ENCODE measurements around the gene CMIP. TPM values are rescaled to one million over a fixed set of nuclear protein-coding genes. Genes with fewer than 3 reads are reported as not detected.

Gene CMIP
- polyA plus RNA-seq, 1 experiment, result 4.9 TPM

DNA sequence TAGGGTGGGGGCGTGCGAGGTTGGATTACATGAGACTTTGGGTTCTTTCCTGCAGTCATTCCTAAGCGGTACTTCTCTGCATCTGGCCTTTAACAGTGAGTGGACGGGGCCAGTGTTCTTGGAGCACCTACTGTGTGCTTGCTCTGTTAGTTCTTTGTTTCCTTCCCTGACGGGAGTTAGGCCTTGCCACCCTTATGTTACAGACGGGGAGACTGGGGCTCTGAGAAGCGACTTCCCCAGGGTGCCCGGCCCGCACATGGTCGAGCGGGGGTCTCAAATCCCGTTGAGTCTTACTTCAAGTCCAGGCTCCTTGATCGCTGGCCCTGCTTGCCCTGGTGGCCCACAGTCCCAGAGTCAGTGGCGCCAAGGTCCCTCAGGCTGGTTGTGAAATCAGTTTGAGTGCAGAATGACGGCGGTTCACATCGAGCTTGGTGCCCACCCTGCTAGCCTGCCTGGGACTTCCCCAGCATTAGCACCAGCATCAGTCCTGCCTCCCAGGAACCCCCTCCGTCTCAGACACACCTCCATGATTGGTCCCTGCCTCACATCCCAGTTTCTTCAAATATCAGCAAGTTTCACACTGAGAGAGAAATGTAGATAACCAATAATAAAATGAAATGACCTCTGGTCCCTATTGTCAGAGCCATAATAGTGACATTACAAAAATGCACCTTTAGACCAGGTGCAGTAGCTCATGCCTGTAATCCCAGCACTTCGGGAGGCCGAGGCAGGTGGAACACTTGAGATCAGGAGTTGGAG lies 128.0 kb downstream of the CMIP start:
- POLR2A ChIA-PET, result no interaction called here

DNA sequence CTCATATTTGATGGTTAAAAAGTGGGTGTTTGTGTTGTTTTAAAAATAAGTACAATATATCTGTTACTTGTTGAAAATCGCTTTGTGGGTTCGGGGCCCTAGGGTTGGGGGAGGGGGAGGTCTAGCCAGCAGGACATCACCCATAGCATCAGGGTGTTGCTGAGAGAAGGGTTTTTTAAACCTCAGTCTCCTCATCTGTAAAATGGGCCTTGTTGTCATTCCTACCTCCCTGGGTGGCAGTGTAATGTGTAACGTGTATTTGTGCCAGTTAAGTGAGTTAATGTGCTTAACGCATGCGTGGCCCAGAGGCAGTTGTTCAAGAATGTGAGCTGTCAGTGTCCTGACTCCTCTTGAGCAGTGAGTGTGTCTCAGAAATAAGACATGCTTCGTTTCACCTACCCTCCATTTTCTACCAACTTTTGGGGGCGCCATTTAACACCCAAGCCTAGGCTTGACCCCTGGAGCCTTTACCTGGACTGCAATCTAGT lies 129.0 kb downstream of the CMIP start:
- DNase-seq (ENCODE audit: low read depth), result no peak
- ChIA-PET CTCF (interaction anchor here (1.4 kb wide), 1 partner anchor 11 kb away, joined by 3 read pairs; no protein-coding TSS in a partner anchor), POLR2A (no interaction called here)
- TF ChIP-seq, protein P1, sequence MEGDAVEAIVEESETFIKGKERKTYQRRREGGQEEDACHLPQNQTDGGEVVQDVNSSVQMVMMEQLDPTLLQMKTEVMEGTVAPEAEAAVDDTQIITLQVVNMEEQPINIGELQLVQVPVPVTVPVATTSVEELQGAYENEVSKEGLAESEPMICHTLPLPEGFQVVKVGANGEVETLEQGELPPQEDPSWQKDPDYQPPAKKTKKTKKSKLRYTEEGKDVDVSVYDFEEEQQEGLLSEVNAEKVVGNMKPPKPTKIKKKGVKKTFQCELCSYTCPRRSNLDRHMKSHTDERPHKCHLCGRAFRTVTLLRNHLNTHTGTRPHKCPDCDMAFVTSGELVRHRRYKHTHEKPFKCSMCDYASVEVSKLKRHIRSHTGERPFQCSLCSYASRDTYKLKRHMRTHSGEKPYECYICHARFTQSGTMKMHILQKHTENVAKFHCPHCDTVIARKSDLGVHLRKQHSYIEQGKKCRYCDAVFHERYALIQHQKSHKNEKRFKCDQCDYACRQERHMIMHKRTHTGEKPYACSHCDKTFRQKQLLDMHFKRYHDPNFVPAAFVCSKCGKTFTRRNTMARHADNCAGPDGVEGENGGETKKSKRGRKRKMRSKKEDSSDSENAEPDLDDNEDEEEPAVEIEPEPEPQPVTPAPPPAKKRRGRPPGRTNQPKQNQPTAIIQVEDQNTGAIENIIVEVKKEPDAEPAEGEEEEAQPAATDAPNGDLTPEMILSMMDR (IDR thresholded peaks at IDR 0.05; ENCODE audit: insufficient read depth, low read depth, low read length), result no peak
- H3K27me3 ChIP-seq (ENCODE audit: control insufficient read depth, insufficient read depth, low read length), result no peaks in the 10 kb centered on the region
- no peak overlapping the region for H3K4me3 ChIP-seq (ENCODE audit: low read depth, low read length)
- H3K36me3 ChIP-seq (ENCODE audit: control insufficient read depth, insufficient read depth, low read length), result no peaks in the 10 kb centered on the region; the same call in 1 of the 2 replicates

More for the DNA sequence above, 128.0 kb downstream of the CMIP start:
- CTCF ChIA-PET, result interaction anchor here (1.4 kb wide), 1 partner anchor 12 kb away, joined by 3 read pairs; no protein-coding TSS in a partner anchor
- no peaks in the 10 kb centered on the region for H3K36me3 ChIP-seq (ENCODE audit: control insufficient read depth, insufficient read depth, low read length)
- no peak for DNase-seq (ENCODE audit: low read depth)
- no peak overlapping the region for H3K4me3 ChIP-seq (ENCODE audit: low read depth, low read length)
- H3K27me3 ChIP-seq (ENCODE audit: control insufficient read depth, insufficient read depth, low read length), result no peaks in the 10 kb centered on the region
- TF ChIP-seq, protein P1 (IDR thresholded peaks at IDR 0.05; ENCODE audit: insufficient read depth, low read depth, low read length), result no peak

DNA sequence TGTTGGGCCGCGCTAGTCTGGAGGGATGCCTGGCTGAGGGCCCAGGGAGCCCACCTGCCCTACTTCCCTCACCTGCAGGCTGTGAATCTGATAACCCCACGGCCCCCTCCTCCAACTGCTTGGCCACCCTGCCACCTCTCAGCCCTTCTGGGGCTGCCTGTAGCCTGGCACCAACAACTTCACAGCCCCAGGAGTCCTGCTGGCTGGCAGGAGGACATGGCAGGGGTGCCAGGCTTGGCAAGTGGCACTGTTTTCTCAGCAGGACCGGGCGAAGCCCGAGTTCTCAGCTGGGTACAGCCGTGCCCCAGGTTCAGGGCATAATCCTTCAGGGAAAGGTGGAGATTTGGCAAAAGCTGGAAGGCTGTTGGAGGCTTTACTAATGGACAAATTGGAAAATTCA lies 129.6 kb downstream of the CMIP start:
- TF ChIP-seq, protein P1 (IDR thresholded peaks at IDR 0.05; ENCODE audit: insufficient read depth, low read depth, low read length), result no peak
- no peaks in the 10 kb centered on the region; the same call in 1 of the 2 replicates for H3K36me3 ChIP-seq (ENCODE audit: control insufficient read depth, insufficient read depth, low read length)
- POLR2A ChIA-PET, result no interaction called here
- H3K4me3 ChIP-seq (ENCODE audit: low read depth, low read length), result no peak overlapping the region
- CTCF ChIA-PET, result interaction anchor here (0.5 to 1.4 kb wide), 2 partner anchors 10 to 139 kb away, joined by 3 read pairs; no protein-coding TSS in a partner anchor
- no peak for DNase-seq (ENCODE audit: low read depth)
- H3K27me3 ChIP-seq (ENCODE audit: control insufficient read depth, insufficient read depth, low read length), result no peaks in the 10 kb centered on the region

DNA sequence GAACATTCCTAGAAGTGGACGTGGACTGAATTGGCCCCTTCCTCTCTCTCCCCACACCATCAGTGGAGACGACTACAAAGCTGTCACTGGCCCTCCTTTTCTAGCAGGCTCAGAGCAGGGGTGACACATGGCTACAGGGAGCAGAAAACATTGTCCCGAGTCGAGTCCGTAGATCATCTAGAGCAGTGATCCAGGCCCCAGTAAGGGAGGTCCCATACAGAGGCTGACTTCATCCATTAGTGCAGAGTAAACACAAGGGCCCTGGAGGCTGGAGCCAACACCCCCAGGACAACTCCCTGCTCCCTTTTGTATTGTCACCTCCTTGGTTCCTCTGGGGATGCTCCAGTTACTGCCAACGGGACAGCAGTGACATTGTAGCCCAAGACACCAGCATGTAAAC lies 130.7 kb downstream of the CMIP start:
- ChIA-PET CTCF (no interaction called here), POLR2A (no interaction called here)
- Histone ChIP-seq H3K27me3 (ENCODE audit: control insufficient read depth, insufficient read depth, low read length) (no peaks in the 10 kb centered on the region), H3K4me3 (ENCODE audit: low read depth, low read length) (no peak overlapping the region), H3K36me3 (ENCODE audit: control insufficient read depth, insufficient read depth, low read length) (no peaks in the 10 kb centered on the region; the same call in 1 of the 2 replicates)
- DNase-seq (ENCODE audit: low read depth), result no peak
- TF ChIP-seq, protein P1 (IDR thresholded peaks at IDR 0.05; ENCODE audit: insufficient read depth, low read depth, low read length), result no peak

DNA sequence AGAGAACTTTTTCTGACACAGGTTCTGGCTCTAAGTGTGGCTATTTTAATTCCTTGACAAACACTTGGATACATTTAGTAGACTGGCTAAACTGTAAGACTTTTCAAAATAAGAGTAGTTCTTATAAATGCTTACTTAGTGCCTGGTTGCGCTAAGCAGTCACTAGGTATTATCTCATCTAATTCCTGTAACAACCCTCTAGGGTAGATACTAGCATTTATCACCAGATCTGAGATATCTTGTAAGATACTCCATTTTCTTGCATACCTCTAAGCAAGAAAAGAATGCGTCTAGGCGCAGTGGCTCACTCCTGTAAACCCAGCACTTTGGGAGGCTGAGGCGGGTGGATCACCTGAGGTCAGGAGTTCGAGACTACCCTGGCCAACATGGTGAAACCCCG lies 131.2 kb downstream of the CMIP start:
- DNase-seq (ENCODE audit: low read depth), result no peak
- POLR2A ChIA-PET, result no interaction called here
- CTCF ChIA-PET, result no interaction called here
- Histone ChIP-seq H3K27me3 (ENCODE audit: control insufficient read depth, insufficient read depth, low read length) (no peaks in the 10 kb centered on the region), H3K4me3 (ENCODE audit: low read depth, low read length) (no peak overlapping the region), H3K36me3 (ENCODE audit: control insufficient read depth, insufficient read depth, low read length) (no peaks in the 10 kb centered on the region; the same call in 1 of the 2 replicates)
- TF ChIP-seq, protein P1 (IDR thresholded peaks at IDR 0.05; ENCODE audit: insufficient read depth, low read depth, low read length), result no peak
